Ectodermal cell (in vitro differentiated cells): ENCODE measurements around the gene COG3.

ENCODE experiments used
- H3K27ac ChIP-seq: 2 replicates; pipeline ENCODE4 v1.7.0; 2013; ENCODE audit warnings: mild to moderate bottlenecking, low read depth, low read length; ENCODE audit not compliant: insufficient read depth, poor library complexity, severe bottlenecking
- H3K27me3 ChIP-seq: 2 replicates; pipeline ENCODE4 v1.7.0; 2013; ENCODE audit warnings: mild to moderate bottlenecking, low read length; ENCODE audit not compliant: insufficient read depth, control insufficient read depth, poor library complexity, severe bottlenecking
- H3K36me3 ChIP-seq: one replicate; pipeline ENCODE4 v1.7.0; 2013; ENCODE audit warnings: low read length; ENCODE audit not compliant: control insufficient read depth, insufficient read depth
- H3K4me1 ChIP-seq: one replicate; pipeline ENCODE4 v1.7.0; 2013; ENCODE audit warnings: low read length; ENCODE audit not compliant: control insufficient read depth, insufficient read depth
- H3K4me3 ChIP-seq: 2 replicates; pipeline ENCODE4 v1.7.0; 2013; ENCODE audit warnings: low read depth, low read length, control low read depth; ENCODE audit not compliant: insufficient read depth
- H3K9me3 ChIP-seq: 2 replicates; pipeline ENCODE4 v1.7.0; 2013; ENCODE audit warnings: mild to moderate bottlenecking, low read length, moderate library complexity; ENCODE audit not compliant: control insufficient read depth
- WGBS, 2 experiments: methylation state at CpG; one replicate each; pipeline ENCODE4 v1.1.7; 2013; ENCODE audit warnings: missing lambda C conversion rate in 2 of 2; 5-methylcytosine and 5-hydroxymethylcytosine counted together

The COG3 gene

GRCh38 chr13:45576466-45576865 is 111.7 kb downstream of the COG3 start:
- no peak overlapping the region for H3K4me3 ChIP-seq
- no peaks in the 10 kb centered on the region for H3K4me1 ChIP-seq
- H3K27ac ChIP-seq = no peak overlapping the region
- 93 to 96% methylated on average over 4 of the region's 4 CpGs for WGBS, 2 experiments
- H3K9me3 ChIP-seq = no peaks in the 10 kb centered on the region
- H3K27me3 ChIP-seq = no peaks in the 10 kb centered on the region
- no peaks in the 10 kb centered on the region for H3K36me3 ChIP-seq

- no peak overlapping the region for H3K4me3 ChIP-seq
- WGBS, 2 experiments = 88 to 91% methylated on average over 3 of the region's 3 CpGs
- no peaks in the 10 kb centered on the region for H3K36me3 ChIP-seq
- H3K9me3 ChIP-seq = no peaks in the 10 kb centered on the region
- H3K27me3 ChIP-seq = no peaks in the 10 kb centered on the region
- no peaks in the 10 kb centered on the region for H3K4me1 ChIP-seq
- no peak overlapping the region for H3K27ac ChIP-seq
Observed at GRCh38 chr13:45582408-45583076, 117.8 kb downstream of the COG3 start.

GRCh38 chr13:45584816-45585215 is 120.1 kb downstream of the COG3 start:
- Histone ChIP-seq H3K36me3 (no peaks in the 10 kb centered on the region), H3K4me3 (no peak overlapping the region), H3K27me3 (no peaks in the 10 kb centered on the region), H3K4me1 (no peaks in the 10 kb centered on the region), H3K9me3 (no peaks in the 10 kb centered on the region), H3K27ac (no peak overlapping the region)
- 89 to 90% methylated on average over 6 of the region's 6 CpGs for WGBS, 2 experiments
